Measurements from ENCODE around the gene EPB41L1.
A peak's percentile ranks its signal among the peaks of the same experiment; 100 is the strongest.

EPB41L1 gene

DNA sequence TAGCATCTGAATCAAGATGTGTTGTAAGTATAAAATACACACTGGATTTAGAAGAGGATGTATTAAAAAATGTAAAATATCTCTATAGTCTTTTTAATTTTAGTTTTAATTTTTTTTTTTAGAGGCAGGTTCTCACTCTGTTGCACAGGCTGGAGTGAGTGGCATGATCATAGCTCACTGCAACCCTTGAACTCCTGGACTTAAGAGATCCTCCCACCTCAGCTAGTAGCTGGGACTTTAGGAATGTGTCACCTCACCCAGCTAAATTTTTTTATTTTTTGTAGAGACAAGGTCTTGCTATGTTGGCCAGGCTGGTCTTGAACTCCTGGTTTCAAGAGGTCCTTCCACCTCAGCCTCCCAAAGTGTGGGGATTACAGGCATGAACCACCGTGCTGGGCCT lies 46.7 kb upstream of the EPB41L1 start:
- Histone ChIP-seq H3K27ac (ENCODE audit: poor library complexity, severe bottlenecking) (no peak overlapping the region), H3K27me3 (ENCODE audit: insufficient read depth, poor library complexity, severe bottlenecking) (no peaks in the 10 kb centered on the region), H3K4me3 (ENCODE audit: severe bottlenecking) (no peak overlapping the region), H3K9me3 (ENCODE audit: severe bottlenecking) (no peaks in the 10 kb centered on the region), H3K36me3 (ENCODE audit: low read depth) (no peaks in the 10 kb centered on the region), H3K4me1 (ENCODE audit: insufficient read depth, poor library complexity, severe bottlenecking) (peaks cover 4% of the 10 kb centered on the region)
- no peak for ATAC-seq (ENCODE audit: low read depth)
- TF ChIP-seq, protein P1, sequence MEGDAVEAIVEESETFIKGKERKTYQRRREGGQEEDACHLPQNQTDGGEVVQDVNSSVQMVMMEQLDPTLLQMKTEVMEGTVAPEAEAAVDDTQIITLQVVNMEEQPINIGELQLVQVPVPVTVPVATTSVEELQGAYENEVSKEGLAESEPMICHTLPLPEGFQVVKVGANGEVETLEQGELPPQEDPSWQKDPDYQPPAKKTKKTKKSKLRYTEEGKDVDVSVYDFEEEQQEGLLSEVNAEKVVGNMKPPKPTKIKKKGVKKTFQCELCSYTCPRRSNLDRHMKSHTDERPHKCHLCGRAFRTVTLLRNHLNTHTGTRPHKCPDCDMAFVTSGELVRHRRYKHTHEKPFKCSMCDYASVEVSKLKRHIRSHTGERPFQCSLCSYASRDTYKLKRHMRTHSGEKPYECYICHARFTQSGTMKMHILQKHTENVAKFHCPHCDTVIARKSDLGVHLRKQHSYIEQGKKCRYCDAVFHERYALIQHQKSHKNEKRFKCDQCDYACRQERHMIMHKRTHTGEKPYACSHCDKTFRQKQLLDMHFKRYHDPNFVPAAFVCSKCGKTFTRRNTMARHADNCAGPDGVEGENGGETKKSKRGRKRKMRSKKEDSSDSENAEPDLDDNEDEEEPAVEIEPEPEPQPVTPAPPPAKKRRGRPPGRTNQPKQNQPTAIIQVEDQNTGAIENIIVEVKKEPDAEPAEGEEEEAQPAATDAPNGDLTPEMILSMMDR (IDR thresholded peaks at IDR 0.05; ENCODE audit: poor library complexity, severe bottlenecking), result no peak
- no peak for DNase-seq (ENCODE audit: low spot score)

DNA sequence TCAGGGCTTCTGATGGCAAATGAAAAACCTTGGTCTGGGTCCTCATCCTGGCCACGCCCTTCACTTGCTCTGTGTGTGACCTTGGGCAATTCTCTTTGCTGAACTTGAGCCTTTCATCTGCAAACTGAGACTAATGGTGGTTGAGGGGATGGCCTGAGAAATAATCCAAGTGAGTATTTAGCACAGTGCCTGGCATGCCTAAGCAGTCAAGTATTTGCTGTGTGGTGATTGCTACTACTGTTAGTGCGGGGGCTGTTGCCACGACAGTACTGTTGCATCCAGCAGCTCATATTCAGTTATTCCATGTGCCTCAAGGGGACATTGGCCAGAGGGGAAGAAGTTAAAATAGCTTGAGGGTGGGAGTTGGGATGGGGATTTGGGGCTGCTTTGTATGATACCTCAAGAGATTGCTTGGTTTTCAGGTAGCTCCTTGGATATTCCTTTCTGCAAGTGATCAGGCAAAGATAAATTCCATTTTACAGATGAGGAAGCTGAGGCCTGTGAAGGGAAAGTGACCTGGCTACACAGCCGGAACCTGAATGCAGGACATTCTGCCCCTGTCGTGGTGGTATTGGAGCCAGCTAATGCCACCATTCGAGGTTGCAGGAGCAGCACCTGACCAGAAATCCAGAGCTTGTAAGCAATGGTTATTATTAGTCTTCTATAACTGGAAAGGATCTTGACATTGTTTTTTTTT lies 45.1 kb upstream of the EPB41L1 start:
- TF ChIP-seq, protein P1 (IDR thresholded peaks at IDR 0.05; ENCODE audit: poor library complexity, severe bottlenecking), result no peak
- ATAC-seq (ENCODE audit: low read depth) (0 out of 3 replicates have a peak, but pooled peaks have one; percentile 15), DNase-seq (ENCODE audit: low spot score) (no peak)
- no peaks in the 10 kb centered on the region for H3K36me3 ChIP-seq (ENCODE audit: low read depth)
- H3K4me1 ChIP-seq (ENCODE audit: insufficient read depth, poor library complexity, severe bottlenecking), result no peaks in the 10 kb centered on the region
- no peak overlapping the region for H3K4me3 ChIP-seq (ENCODE audit: severe bottlenecking)
- H3K9me3 ChIP-seq (ENCODE audit: severe bottlenecking), result no peaks in the 10 kb centered on the region
- H3K27me3 ChIP-seq (ENCODE audit: insufficient read depth, poor library complexity, severe bottlenecking), result no peaks in the 10 kb centered on the region
- H3K27ac ChIP-seq (ENCODE audit: poor library complexity, severe bottlenecking), result no peak overlapping the region

DNA sequence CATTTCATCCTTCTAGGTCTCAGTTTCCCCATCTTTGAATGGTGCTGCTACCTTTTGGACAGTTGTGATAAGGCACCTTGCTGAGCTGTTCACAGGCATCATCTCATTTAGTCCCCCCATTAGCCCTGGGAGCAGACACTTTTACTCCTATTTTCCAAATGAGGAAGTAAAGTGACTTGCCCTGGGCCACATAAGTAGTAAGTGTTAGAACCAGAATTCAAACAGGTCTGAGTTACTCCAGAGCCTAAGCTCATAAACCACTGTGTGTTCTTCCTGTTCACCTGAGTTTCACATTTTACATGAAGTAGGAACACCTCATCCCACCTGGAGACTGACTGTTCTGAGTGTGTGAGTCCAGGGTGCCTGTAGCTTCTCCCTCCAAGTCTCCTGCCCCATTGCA lies 43.5 kb upstream of the EPB41L1 start:
- H3K27ac ChIP-seq (ENCODE audit: poor library complexity, severe bottlenecking), result no peak overlapping the region
- H3K27me3 ChIP-seq (ENCODE audit: insufficient read depth, poor library complexity, severe bottlenecking), result no peaks in the 10 kb centered on the region
- DNase-seq (ENCODE audit: low spot score), result no peak

DNA sequence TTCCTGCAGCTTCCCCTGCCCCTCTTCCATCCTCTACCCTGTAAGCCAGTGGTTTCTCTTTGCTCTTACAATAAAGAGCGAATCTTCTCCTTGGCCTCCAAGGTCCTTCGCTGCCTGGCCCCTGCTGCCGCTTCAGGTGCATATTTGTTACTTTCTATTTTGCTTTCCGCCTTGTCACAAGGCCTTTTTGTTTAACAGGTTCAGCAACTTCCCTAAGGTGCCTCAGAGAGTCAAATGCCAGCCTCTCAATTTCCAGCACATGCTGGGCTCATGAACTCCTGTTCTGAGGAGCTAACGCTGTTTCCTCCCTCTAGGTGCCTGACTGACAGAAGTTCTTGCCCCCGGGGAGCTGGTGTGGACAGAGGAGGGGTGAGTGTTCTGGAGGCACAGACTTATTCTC lies 42.4 kb upstream of the EPB41L1 start:
- H3K36me3 ChIP-seq (ENCODE audit: low read depth), result no peaks in the 10 kb centered on the region
- H3K4me3 ChIP-seq (ENCODE audit: severe bottlenecking), result no peak overlapping the region
- TF ChIP-seq, protein P1 (IDR thresholded peaks at IDR 0.05; ENCODE audit: poor library complexity, severe bottlenecking), result no peak
- DNase-seq (ENCODE audit: low spot score) (no peak), ATAC-seq (ENCODE audit: low read depth) (no peak)
- no peaks in the 10 kb centered on the region for H3K9me3 ChIP-seq (ENCODE audit: severe bottlenecking)
- H3K27me3 ChIP-seq (ENCODE audit: insufficient read depth, poor library complexity, severe bottlenecking), result no peaks in the 10 kb centered on the region
- H3K27ac ChIP-seq (ENCODE audit: poor library complexity, severe bottlenecking), result no peak overlapping the region
- no peaks in the 10 kb centered on the region for H3K4me1 ChIP-seq (ENCODE audit: insufficient read depth, poor library complexity, severe bottlenecking)

More for the DNA sequence above, 43.5 kb upstream of the EPB41L1 start:
- Histone ChIP-seq H3K4me3 (ENCODE audit: severe bottlenecking) (no peak overlapping the region), H3K4me1 (ENCODE audit: insufficient read depth, poor library complexity, severe bottlenecking) (no peaks in the 10 kb centered on the region), H3K9me3 (ENCODE audit: severe bottlenecking) (no peaks in the 10 kb centered on the region), H3K36me3 (ENCODE audit: low read depth) (no peaks in the 10 kb centered on the region)
- TF ChIP-seq, protein P1 (IDR thresholded peaks at IDR 0.05; ENCODE audit: poor library complexity, severe bottlenecking), result no peak
- ATAC-seq (ENCODE audit: low read depth), result no peak

DNA sequence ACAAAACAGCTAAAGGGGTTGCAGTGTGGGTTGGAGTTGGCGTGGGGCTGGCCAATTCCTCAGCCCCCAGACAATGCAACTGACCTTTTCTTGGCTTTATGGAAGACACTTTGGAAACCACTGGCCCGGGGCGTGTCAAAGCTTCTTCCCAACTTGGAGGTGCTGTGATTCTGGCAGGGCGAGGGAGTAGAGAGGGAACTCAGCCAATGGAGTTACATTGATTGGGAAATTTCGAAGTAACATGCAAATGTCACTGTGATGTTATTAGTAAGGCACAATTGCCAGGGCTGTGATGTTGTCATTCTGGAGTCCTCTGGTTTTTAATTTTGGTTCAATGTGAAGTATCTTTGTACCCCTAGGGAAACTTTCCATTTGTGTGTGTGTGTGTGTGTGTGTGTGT lies 41.5 kb upstream of the EPB41L1 start:
- ATAC-seq (ENCODE audit: low read depth) (no peak), DNase-seq (ENCODE audit: low spot score) (no peak)
- H3K27ac ChIP-seq (ENCODE audit: poor library complexity, severe bottlenecking), result no peak overlapping the region
- no peak overlapping the region for H3K4me3 ChIP-seq (ENCODE audit: severe bottlenecking)
- H3K4me1 ChIP-seq (ENCODE audit: insufficient read depth, poor library complexity, severe bottlenecking), result no peaks in the 10 kb centered on the region
- no peaks in the 10 kb centered on the region for H3K36me3 ChIP-seq (ENCODE audit: low read depth)
- H3K27me3 ChIP-seq (ENCODE audit: insufficient read depth, poor library complexity, severe bottlenecking), result no peaks in the 10 kb centered on the region
- no peaks in the 10 kb centered on the region for H3K9me3 ChIP-seq (ENCODE audit: severe bottlenecking)
- TF ChIP-seq, protein P1 (IDR thresholded peaks at IDR 0.05; ENCODE audit: poor library complexity, severe bottlenecking), result no peak
